Neural cell (in vitro differentiated cells): ENCODE measurements around the gene PCDHGA4. TPM values are rescaled to one million over a fixed set of nuclear protein-coding genes. Genes with fewer than 3 reads are reported as not detected.

Source experiments
- H2AFZ ChIP-seq: fragments of 200-600, 300-800 bp; sonication (generic), shearing (Covaris generic); 2 replicates; pipeline ENCODE4 v1.6.0; 2014; ENCODE audit warnings: low read depth, mild to moderate bottlenecking, antibody characterized with exemption, low read length, moderate library complexity
- H3F3A ChIP-seq: fragments of 200-600 bp; shearing (Covaris generic); 2 replicates; pipeline ENCODE4 v1.6.1; 2016; ENCODE audit warnings: mild to moderate bottlenecking, moderate library complexity, mixed read lengths, antibody characterized with exemption, low read length; ENCODE audit not compliant: insufficient read depth, poor library complexity, severe bottlenecking
- H3K27ac ChIP-seq: fragments of 200-600, 300-800 bp; sonication (generic), shearing (Covaris generic); 2 replicates; pipeline ENCODE4 v1.5.1; 2014; ENCODE audit warnings: mild to moderate bottlenecking, low read length, moderate library complexity
- H3K27me3 ChIP-seq: fragments of 300-800, 200-600 bp; sonication (generic), shearing (Covaris generic); 2 replicates; pipeline ENCODE4 v1.6.0; 2014; ENCODE audit warnings: mild to moderate bottlenecking, low read depth, low read length, moderate library complexity; ENCODE audit not compliant: insufficient read depth
- H3K36me3 ChIP-seq: fragments of 300-800, 200-600 bp; sonication (generic), shearing (Covaris generic); 2 replicates; pipeline ENCODE4 v1.5.1; 2014; ENCODE audit warnings: mild to moderate bottlenecking, antibody characterized with exemption, low read length, moderate library complexity; ENCODE audit not compliant: insufficient read depth
- H3K4me2 ChIP-seq: fragments of 300-800, 200-600 bp; sonication (generic), shearing (Covaris generic); 2 replicates; pipeline ENCODE4 v1.6.0; 2014; ENCODE audit warnings: mild to moderate bottlenecking, low read length
- H3K4me3 ChIP-seq: fragments of 300-800, 200-600 bp; sonication (generic), shearing (Covaris generic); 2 replicates; pipeline ENCODE4 v1.5.1; 2014; ENCODE audit warnings: mild to moderate bottlenecking, low read length, moderate library complexity
- H3K79me2 ChIP-seq: fragments of 200-600 bp; shearing (Covaris generic); replicated peaks from 2 replicates; pipeline ENCODE4 v1.6.0; 2014; ENCODE audit warnings: mild to moderate bottlenecking, low read length, moderate library complexity; ENCODE audit not compliant: insufficient read depth
- H3K9ac ChIP-seq: fragments of 300-800, 200-600 bp; sonication (generic), shearing (Covaris generic); 2 replicates; pipeline ENCODE4 v1.6.1; 2016; ENCODE audit warnings: mild to moderate bottlenecking, low read length, mixed read lengths
- H3K9me2 ChIP-seq: fragments of 200-600 bp; shearing (Covaris generic); 2 replicates; pipeline ENCODE4 v1.6.1; 2016; ENCODE audit warnings: mild to moderate bottlenecking, low read length, mixed read lengths; ENCODE audit not compliant: insufficient read depth
- H3K9me3 ChIP-seq: fragments of 200-600, 300-800 bp; sonication (generic), shearing (Covaris generic); 2 replicates; pipeline ENCODE4 v1.6.1; 2016; ENCODE audit warnings: mild to moderate bottlenecking, mixed run types, low read length, moderate library complexity, mixed read lengths
- H4K20me1 ChIP-seq: fragments of 200-600 bp; shearing (Covaris generic); 2 replicates; pipeline ENCODE4 v1.6.1; 2016; ENCODE audit warnings: mild to moderate bottlenecking, mixed run types; ENCODE audit not compliant: insufficient read depth
- CTCF ChIP-seq: fragments of 450-650 bp; IDR thresholded peaks from 2 replicates; pipeline ENCODE4 v1.5.1; 2014; ENCODE audit warnings: antibody characterized with exemption, mild to moderate bottlenecking, moderate library complexity; ENCODE audit not compliant: poor library complexity, severe bottlenecking
- EP300 ChIP-seq: fragments of 450-650 bp; conservative IDR thresholded peaks from 2 replicates; pipeline ENCODE4 v1.6.1; 2014; ENCODE audit warnings: antibody characterized with exemption, mild to moderate bottlenecking, moderate library complexity; ENCODE audit not compliant: poor library complexity, severe bottlenecking
- EZH2 ChIP-seq: fragments of 200-600, 300-800 bp; shearing (Covaris generic), sonication (generic); IDR thresholded peaks from 2 replicates; pipeline ENCODE4 v1.6.1; 2014; ENCODE audit warnings: antibody characterized with exemption, low read length, borderline replicate concordance, mild to moderate bottlenecking; ENCODE audit not compliant: insufficient read depth, poor library complexity, severe bottlenecking
- MXI1 ChIP-seq: fragments of 450-650 bp; conservative IDR thresholded peaks from 2 replicates; pipeline ENCODE4 v1.6.1; 2014; ENCODE audit warnings: antibody characterized with exemption, mild to moderate bottlenecking; ENCODE audit not compliant: poor library complexity, severe bottlenecking
- POLR2AphosphoS5 ChIP-seq: IDR thresholded peaks from 2 replicates; pipeline ENCODE4 v1.6.1; 2012
- RAD21 ChIP-seq: fragments of 450-650 bp; conservative IDR thresholded peaks from 2 replicates; pipeline ENCODE4 v1.6.1; 2014; ENCODE audit warnings: antibody characterized with exemption, mild to moderate bottlenecking, moderate library complexity
- REST ChIP-seq: IDR thresholded peaks from 2 replicates; pipeline ENCODE4 v1.6.1; 2012; ENCODE audit warnings: borderline replicate concordance
- SMC3 ChIP-seq: fragments of 450-650 bp; conservative IDR thresholded peaks from 2 replicates; pipeline ENCODE4 v1.6.1; 2014; ENCODE audit warnings: antibody characterized with exemption, mild to moderate bottlenecking, moderate library complexity; ENCODE audit not compliant: poor library complexity
- TAF1 ChIP-seq: IDR thresholded peaks from 2 replicates; pipeline ENCODE4 v1.6.1; 2012; ENCODE audit warnings: low read depth
- polyA minus RNA-seq: library from RNA; depleted of rRNA, polyadenylated mRNA; stranded (reverse); fragments of >200 nt; gene quantifications from 2 replicates; pipeline ENCODE4 v1.2.3, GENCODE V29; 2014
- polyA plus RNA-seq: library from polyadenylated mRNA; depleted of rRNA; stranded (reverse); fragments of >200 nt; gene quantifications from 2 replicates; pipeline ENCODE4 v1.2.3, GENCODE V29; 2014

PCDHGA4 gene
- polyA plus RNA-seq (0.38 TPM in 1 of 2 replicates, not detected in the other), polyA minus RNA-seq (1.5 and 2.2 TPM in 2 replicates)

GRCh38 chr5:141354900-141355469, at the start of gene PCDHGA4:
Gene PCDHGA4, plus strand, starts transcription at chr5:141355021. Its CDS starts 87 bp downstream, at chr5:141355108.
- Histone ChIP-seq H3K9ac (no peak within 1 kb of the TSS), H3K79me2 (no peaks in the 10 kb centered on the region), H3K27ac (no peak within 1 kb of the TSS), H3F3A (no peaks in the 10 kb centered on the region), H3K27me3 (no peaks in the 10 kb centered on the region), H3K4me2 (no peak within 1 kb of the TSS), H2AFZ (no peak within 1 kb of the TSS), H3K9me3 (peaks cover 33% of the 10 kb centered on the region), H3K4me3 (no peak within 1 kb of the TSS), H4K20me1 (no peaks in the 10 kb centered on the region), H3K36me3 (no peaks in the 10 kb centered on the region), H3K9me2 (no peaks in the 10 kb centered on the region)
- TF ChIP-seq EP300: no peak

GRCh38 chr5:141306630-141307029, 48.2 kb upstream of the PCDHGA4 start:
- H3K36me3 ChIP-seq: no peaks in the 10 kb centered on the region
- TF ChIP-seq CTCF (no peak), MXI1 (no peak), TAF1 (no peak), EP300 (no peak), EZH2 (no peak), SMC3 (no peak), REST (no peak), POLR2AphosphoS5 (no peak), RAD21 (no peak)
- H2AFZ ChIP-seq: no peak overlapping the region
- H3K9ac ChIP-seq: no peak overlapping the region
- H3K9me2 ChIP-seq: no peaks in the 10 kb centered on the region
- peaks cover 24% of the 10 kb centered on the region for H3K9me3 ChIP-seq
- H3K4me3 ChIP-seq: no peak overlapping the region
- H3K27ac ChIP-seq: no peak overlapping the region
- no peaks in the 10 kb centered on the region for H3K79me2 ChIP-seq
- H3K4me2 ChIP-seq: no peak overlapping the region
- H3K27me3 ChIP-seq: no peaks in the 10 kb centered on the region
- H4K20me1 ChIP-seq: no peaks in the 10 kb centered on the region
- no peaks in the 10 kb centered on the region for H3F3A ChIP-seq
